ENCODE measurements around the gene MARK2.

Gene MARK2

DNA sequence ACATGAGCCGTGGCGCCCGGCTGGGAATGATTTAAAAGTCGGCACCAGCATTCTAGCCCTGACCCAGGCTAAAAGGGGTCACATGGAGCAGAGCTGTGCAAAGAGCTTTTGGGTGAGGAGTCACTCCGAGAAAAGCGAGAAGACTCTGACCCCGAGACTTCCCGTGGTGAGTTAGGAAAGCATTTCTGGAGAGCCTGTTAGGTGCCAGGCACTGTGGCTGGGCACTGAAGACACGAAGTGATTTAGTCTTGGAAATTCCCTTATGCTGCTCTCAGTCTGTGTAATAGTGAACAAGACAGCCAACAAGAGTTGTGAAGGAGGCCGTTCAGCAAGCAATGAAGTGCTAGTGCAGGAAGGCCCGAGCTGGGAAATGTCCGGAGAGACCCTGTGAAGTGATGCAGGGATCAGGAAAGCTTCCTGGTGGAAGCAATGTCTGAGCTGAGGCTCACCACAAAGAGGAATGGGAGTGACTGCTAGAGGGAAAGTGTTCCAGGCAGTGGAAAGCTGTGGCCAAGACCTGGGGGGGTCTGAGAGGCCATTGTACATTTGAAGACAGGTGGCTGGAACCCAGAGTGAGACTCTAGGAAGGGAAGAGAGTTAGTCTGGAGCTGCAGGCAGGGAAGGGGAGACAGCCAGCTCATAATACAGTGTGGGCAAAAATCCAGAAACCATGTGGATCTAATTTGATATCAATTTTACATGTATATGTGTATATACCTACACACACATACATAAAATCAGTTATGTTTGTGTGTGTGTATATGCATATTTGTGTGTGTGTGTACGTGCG is 31.6 kb downstream of the MARK2 start:
- TF ChIP-seq, protein P1, sequence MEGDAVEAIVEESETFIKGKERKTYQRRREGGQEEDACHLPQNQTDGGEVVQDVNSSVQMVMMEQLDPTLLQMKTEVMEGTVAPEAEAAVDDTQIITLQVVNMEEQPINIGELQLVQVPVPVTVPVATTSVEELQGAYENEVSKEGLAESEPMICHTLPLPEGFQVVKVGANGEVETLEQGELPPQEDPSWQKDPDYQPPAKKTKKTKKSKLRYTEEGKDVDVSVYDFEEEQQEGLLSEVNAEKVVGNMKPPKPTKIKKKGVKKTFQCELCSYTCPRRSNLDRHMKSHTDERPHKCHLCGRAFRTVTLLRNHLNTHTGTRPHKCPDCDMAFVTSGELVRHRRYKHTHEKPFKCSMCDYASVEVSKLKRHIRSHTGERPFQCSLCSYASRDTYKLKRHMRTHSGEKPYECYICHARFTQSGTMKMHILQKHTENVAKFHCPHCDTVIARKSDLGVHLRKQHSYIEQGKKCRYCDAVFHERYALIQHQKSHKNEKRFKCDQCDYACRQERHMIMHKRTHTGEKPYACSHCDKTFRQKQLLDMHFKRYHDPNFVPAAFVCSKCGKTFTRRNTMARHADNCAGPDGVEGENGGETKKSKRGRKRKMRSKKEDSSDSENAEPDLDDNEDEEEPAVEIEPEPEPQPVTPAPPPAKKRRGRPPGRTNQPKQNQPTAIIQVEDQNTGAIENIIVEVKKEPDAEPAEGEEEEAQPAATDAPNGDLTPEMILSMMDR (IDR thresholded peaks at IDR 0.05; ENCODE audit: control insufficient read depth, extremely low read depth, insufficient read depth) = no peak
- H3K4me3 ChIP-seq (ENCODE audit: low read depth, low read length) = no peak overlapping the region
- no peak for DNase-seq (ENCODE audit: low read depth)

DNA sequence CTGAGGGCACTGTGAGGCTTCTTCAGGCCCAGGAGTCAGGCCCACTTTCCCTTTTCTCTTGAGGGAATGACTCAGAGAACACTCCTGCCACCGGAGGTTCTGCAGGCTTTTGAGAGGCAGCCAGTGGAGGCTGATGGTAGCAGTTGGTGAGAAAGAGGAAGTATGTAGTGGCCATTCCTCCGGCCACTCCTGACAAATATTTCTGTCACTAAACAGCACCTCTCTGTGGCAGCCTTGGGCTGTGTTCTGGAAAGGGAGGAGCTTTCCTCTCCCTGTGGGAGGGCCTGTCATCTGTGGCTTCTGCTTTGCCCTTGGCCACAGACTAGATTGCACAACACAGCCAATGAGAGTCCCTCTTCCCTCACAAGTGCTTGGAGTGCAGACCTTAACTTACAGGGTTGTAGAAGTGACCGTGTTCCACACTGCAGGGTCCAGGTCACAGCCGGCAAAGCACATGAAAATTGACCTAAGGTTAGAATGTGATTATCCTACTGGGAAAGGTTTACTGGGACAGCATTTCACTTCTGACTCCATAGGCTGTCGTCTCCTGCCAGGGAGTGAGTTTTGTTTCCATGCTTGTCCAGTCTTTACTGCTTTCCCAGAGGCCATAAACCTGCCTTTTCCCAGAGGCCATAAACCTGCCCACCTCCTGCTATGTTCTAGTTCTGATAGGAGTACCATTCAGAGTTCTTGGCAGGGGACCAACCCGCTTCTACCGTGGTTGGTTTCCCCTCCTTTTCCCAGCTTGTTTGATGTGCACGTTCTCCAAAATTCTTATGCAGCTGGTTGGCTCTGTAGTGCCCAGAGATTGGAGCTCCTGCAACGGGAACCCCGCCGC is 33.3 kb downstream of the MARK2 start:
- TF ChIP-seq, protein P1 (IDR thresholded peaks at IDR 0.05; ENCODE audit: control insufficient read depth, extremely low read depth, insufficient read depth) = peak; percentile 73
- DNase-seq (ENCODE audit: low read depth) = peak; percentile 94
- peak overlapping the region; percentile 36 for H3K4me3 ChIP-seq (ENCODE audit: low read depth, low read length)

DNA sequence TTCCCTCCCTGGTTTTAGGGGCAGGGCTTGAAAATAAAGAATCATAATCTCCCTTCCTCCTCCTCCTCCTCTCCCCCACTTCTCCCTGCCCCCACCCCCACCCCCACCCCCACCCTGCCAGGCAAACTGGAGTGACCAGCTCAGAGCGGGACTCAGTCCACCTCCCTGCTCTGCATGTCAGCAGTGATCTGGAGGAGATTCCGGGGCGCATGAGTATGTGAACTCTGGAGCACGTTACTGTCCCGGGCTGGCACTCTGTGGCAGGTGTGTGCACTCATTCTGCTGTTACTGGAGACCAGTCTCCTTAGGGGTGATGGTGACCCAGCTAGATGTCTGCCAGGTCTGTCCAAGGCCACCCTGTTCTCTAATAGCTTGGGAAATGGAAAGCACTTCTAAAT is 33.9 kb downstream of the MARK2 start:
- TF ChIP-seq, protein P1 (IDR thresholded peaks at IDR 0.05; ENCODE audit: control insufficient read depth, extremely low read depth, insufficient read depth) = no peak
- DNase-seq (ENCODE audit: low read depth) = no peak
- H3K4me3 ChIP-seq (ENCODE audit: low read depth, low read length) = peak overlapping the region; percentile 36

DNA sequence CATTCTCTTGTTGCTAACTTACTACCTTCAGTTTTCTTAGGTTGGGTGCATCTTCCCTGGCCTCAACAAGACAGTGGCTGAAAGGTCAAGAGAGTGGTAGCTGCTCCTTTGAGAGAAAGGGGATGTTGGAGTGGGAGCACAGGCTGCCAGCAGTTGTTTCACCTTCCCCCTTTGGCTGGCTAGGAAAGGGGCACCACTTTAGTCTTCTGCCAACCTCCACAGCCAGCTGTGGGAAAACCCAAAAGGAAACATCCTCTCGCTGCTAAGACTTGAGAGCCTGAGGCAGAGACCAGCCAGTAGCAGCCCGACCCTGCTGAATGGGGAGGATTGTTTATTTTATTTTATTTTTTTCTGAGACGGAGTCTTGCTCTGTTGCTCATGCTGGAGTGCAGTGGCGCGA is 34.4 kb downstream of the MARK2 start:
- TF ChIP-seq, protein P1 (IDR thresholded peaks at IDR 0.05; ENCODE audit: control insufficient read depth, extremely low read depth, insufficient read depth) = no peak
- H3K4me3 ChIP-seq (ENCODE audit: low read depth, low read length) = peak overlapping the region; percentile 36
- no peak for DNase-seq (ENCODE audit: low read depth)

DNA sequence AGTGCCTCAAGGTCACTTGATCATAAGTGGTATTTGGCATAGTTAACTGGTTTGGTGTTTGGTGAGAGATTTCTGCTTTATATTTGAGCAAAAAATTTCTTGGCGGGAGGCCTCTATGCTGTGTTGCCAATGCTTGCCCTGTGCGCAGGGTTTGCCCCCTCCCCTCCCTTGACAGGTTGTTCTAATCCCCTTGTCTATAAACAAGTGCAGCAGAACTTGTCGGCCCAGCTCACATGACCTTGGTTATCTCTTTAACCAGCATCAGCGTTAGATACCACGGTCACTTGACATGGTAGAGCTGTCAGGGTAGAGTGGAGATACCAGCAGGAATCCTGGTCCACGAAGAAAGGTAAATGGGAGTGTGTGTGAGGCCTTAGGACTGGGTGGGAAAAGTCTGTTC is 35.6 kb downstream of the MARK2 start:
- TF ChIP-seq, protein P1 (IDR thresholded peaks at IDR 0.05; ENCODE audit: control insufficient read depth, extremely low read depth, insufficient read depth) = no peak
- no peak overlapping the region; the same call in 1 of the 2 replicates for H3K4me3 ChIP-seq (ENCODE audit: low read depth, low read length)
- peak; percentile 62 for DNase-seq (ENCODE audit: low read depth)

DNA sequence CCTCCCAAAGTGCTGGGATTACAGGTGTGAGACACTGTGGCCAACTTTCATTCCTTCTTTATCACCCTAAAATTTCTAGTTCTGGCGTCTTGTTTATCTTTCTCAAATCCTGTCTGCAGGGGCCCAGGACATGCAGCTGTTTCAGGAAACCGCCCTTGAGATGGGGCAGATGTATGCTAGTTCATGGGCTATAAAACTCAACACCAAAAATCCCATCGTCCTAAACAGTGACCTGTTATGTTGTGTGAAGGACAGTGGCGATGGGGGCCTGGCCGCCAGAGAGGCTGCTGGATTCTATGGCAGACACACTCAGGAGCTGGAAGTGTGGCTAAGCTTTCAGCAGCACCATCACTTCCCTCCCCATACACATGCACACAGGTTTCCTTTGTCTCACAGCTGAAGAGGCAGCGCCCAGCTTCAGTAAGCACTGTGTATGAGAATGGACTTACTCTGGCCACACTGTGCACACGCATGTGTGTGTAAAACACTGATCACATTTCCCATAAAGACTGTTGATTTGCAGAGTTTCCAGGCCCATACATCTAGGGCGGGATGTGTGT is 36.7 kb downstream of the MARK2 start:
- TF ChIP-seq, protein P1 (IDR thresholded peaks at IDR 0.05; ENCODE audit: control insufficient read depth, extremely low read depth, insufficient read depth) = no peak
- no peak for DNase-seq (ENCODE audit: low read depth)
- H3K4me3 ChIP-seq (ENCODE audit: low read depth, low read length) = no peak overlapping the region
